Liver (tissue), 3 donors: Measurements from ENCODE around the gene STOM.
A peak's percentile ranks its signal among the peaks of the same experiment; 100 is the strongest.

Experiments used
- EGR1 ChIP-seq, 2 donors: IDR thresholded peaks; 2 replicates each; pipeline ENCODE4 v1.6.1; 2016 to 2018; ENCODE audit warnings: antibody characterized with exemption in 2 of 2, low read depth in 2 of 2
- FOXA1 ChIP-seq: IDR thresholded peaks from 2 replicates; pipeline ENCODE4 v1.6.1; 2016; ENCODE audit warnings: antibody characterized with exemption
- FOXA2 ChIP-seq: IDR thresholded peaks from 2 replicates; pipeline ENCODE4 v1.6.1; 2016; ENCODE audit warnings: antibody characterized with exemption
- GABPA ChIP-seq, 2 donors: IDR thresholded peaks in 1 of 2; conservative IDR thresholded peaks in 1 of 2; 2 replicates each; pipeline ENCODE4 v1.6.1; 2016; ENCODE audit warnings: antibody characterized with exemption in 2 of 2, mild to moderate bottlenecking in 1 of 2, moderate library complexity in 1 of 2
- HNF4G ChIP-seq: IDR thresholded peaks from 2 replicates; pipeline ENCODE4 v1.6.1; 2016; ENCODE audit warnings: antibody characterized with exemption
- JUND ChIP-seq, 2 donors: IDR thresholded peaks; 2 replicates each; pipeline ENCODE4 v1.6.1; 2016; ENCODE audit warnings: antibody characterized with exemption in 2 of 2
- MAX ChIP-seq: IDR thresholded peaks from 2 replicates; pipeline ENCODE4 v1.6.1; 2016; ENCODE audit warnings: antibody characterized with exemption
- RXRA ChIP-seq, 2 donors: IDR thresholded peaks; 2 replicates each; pipeline ENCODE4 v1.6.1; 2017 to 2018; ENCODE audit warnings: antibody characterized with exemption in 2 of 2, mild to moderate bottlenecking in 1 of 2
- SP1 ChIP-seq: IDR thresholded peaks from 2 replicates; pipeline ENCODE4 v1.6.1; 2018; ENCODE audit warnings: antibody characterized with exemption, mild to moderate bottlenecking
- TAF1 ChIP-seq: conservative IDR thresholded peaks from 2 replicates; pipeline ENCODE4 v1.6.1; 2016; ENCODE audit warnings: antibody characterized with exemption, mild to moderate bottlenecking
- YY1 ChIP-seq: IDR thresholded peaks from 2 replicates; pipeline ENCODE4 v1.6.1; 2016; ENCODE audit warnings: antibody characterized with exemption, mild to moderate bottlenecking
- TF ChIP-seq, protein P1 (sequence below): fragments of 150-350 bp; IDR thresholded peaks from 2 replicates; pipeline ENCODE4 v1.5.1; 2017; ENCODE audit warnings: improper control_type of control experiment, low read depth, low read length; ENCODE audit not compliant: missing input control
- TF ChIP-seq, protein P2 (sequence below): IDR thresholded peaks from 2 replicates; pipeline ENCODE4 v1.6.1; 2016; ENCODE audit warnings: antibody characterized with exemption, mild to moderate bottlenecking
- TF ChIP-seq, protein P3 (sequence below): IDR thresholded peaks from 2 replicates; pipeline ENCODE4 v1.6.1; 2016; ENCODE audit warnings: antibody characterized with exemption
- donor health status: healthy.
- donor health status: healthy.

GRCh38 chr9:121326901-121327613 is 43.0 kb downstream of the STOM start:
- TF ChIP-seq HNF4G: peak; percentile 48
- TF ChIP-seq, protein P1, sequence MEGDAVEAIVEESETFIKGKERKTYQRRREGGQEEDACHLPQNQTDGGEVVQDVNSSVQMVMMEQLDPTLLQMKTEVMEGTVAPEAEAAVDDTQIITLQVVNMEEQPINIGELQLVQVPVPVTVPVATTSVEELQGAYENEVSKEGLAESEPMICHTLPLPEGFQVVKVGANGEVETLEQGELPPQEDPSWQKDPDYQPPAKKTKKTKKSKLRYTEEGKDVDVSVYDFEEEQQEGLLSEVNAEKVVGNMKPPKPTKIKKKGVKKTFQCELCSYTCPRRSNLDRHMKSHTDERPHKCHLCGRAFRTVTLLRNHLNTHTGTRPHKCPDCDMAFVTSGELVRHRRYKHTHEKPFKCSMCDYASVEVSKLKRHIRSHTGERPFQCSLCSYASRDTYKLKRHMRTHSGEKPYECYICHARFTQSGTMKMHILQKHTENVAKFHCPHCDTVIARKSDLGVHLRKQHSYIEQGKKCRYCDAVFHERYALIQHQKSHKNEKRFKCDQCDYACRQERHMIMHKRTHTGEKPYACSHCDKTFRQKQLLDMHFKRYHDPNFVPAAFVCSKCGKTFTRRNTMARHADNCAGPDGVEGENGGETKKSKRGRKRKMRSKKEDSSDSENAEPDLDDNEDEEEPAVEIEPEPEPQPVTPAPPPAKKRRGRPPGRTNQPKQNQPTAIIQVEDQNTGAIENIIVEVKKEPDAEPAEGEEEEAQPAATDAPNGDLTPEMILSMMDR: no peak
- TF ChIP-seq YY1: no peak
- no peak for TF ChIP-seq FOXA1
- no peak for TF ChIP-seq EGR1 (IDR thresholded peaks at IDR 0.05; ENCODE audit: low read depth in 2 of 2)
- no peak for TF ChIP-seq SP1
- TF ChIP-seq, protein P2, sequence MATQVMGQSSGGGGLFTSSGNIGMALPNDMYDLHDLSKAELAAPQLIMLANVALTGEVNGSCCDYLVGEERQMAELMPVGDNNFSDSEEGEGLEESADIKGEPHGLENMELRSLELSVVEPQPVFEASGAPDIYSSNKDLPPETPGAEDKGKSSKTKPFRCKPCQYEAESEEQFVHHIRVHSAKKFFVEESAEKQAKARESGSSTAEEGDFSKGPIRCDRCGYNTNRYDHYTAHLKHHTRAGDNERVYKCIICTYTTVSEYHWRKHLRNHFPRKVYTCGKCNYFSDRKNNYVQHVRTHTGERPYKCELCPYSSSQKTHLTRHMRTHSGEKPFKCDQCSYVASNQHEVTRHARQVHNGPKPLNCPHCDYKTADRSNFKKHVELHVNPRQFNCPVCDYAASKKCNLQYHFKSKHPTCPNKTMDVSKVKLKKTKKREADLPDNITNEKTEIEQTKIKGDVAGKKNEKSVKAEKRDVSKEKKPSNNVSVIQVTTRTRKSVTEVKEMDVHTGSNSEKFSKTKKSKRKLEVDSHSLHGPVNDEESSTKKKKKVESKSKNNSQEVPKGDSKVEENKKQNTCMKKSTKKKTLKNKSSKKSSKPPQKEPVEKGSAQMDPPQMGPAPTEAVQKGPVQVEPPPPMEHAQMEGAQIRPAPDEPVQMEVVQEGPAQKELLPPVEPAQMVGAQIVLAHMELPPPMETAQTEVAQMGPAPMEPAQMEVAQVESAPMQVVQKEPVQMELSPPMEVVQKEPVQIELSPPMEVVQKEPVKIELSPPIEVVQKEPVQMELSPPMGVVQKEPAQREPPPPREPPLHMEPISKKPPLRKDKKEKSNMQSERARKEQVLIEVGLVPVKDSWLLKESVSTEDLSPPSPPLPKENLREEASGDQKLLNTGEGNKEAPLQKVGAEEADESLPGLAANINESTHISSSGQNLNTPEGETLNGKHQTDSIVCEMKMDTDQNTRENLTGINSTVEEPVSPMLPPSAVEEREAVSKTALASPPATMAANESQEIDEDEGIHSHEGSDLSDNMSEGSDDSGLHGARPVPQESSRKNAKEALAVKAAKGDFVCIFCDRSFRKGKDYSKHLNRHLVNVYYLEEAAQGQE: no peak
- TF ChIP-seq RXRA (IDR thresholded peaks at IDR 0.05): peak; percentile 64 to 72
- peak; percentile 83 to 88 for TF ChIP-seq JUND (IDR thresholded peaks at IDR 0.05)
- TF ChIP-seq FOXA2: no peak
- no peak for TF ChIP-seq GABPA (IDR thresholded peaks at IDR 0.05 in 1 of 2, conservative IDR thresholded peaks at IDR 0.05 in 1 of 2)
- TF ChIP-seq, protein P3, sequence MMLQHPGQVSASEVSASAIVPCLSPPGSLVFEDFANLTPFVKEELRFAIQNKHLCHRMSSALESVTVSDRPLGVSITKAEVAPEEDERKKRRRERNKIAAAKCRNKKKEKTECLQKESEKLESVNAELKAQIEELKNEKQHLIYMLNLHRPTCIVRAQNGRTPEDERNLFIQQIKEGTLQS: peak; percentile 69
- no peak for TF ChIP-seq TAF1
- no peak for TF ChIP-seq MAX
